WI38 (cell line): ENCODE results near the gene XXYLT1.

ENCODE experiments used
- H3K4me3 ChIP-seq: 2 replicates; pipeline ENCODE4 v1.5.1; 2011; ENCODE audit warnings: low read depth, mild to moderate bottlenecking, control low read depth, low read length
- CTCF ChIP-seq: IDR thresholded peaks from 2 replicates; pipeline ENCODE4 v1.5.1; 2012; ENCODE audit warnings: low read depth, mild to moderate bottlenecking, control low read depth, low read length

XXYLT1 gene

GRCh38 chr3:195036574-195036973, 234.4 kb downstream of the XXYLT1 start:
- no peak overlapping the region for H3K4me3 ChIP-seq
- no peak for TF ChIP-seq CTCF

DNA sequence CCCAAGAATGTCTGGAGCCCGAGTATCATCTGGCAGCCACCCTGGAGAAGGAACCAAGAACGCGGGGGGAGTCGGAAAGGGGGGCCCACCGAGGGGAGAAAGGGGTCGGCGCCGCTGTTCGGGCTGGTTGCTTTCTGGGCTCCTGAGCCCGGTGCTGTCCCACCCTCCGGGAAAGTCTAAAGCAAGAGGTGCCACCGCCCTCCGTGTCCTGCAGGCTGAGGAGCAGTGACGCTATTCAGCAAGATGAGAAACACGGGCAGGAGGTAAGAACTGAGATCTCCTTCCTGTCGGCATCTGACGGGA, 234.8 kb downstream of the XXYLT1 start:
- no peak overlapping the region for H3K4me3 ChIP-seq
- no peak for TF ChIP-seq CTCF

DNA sequence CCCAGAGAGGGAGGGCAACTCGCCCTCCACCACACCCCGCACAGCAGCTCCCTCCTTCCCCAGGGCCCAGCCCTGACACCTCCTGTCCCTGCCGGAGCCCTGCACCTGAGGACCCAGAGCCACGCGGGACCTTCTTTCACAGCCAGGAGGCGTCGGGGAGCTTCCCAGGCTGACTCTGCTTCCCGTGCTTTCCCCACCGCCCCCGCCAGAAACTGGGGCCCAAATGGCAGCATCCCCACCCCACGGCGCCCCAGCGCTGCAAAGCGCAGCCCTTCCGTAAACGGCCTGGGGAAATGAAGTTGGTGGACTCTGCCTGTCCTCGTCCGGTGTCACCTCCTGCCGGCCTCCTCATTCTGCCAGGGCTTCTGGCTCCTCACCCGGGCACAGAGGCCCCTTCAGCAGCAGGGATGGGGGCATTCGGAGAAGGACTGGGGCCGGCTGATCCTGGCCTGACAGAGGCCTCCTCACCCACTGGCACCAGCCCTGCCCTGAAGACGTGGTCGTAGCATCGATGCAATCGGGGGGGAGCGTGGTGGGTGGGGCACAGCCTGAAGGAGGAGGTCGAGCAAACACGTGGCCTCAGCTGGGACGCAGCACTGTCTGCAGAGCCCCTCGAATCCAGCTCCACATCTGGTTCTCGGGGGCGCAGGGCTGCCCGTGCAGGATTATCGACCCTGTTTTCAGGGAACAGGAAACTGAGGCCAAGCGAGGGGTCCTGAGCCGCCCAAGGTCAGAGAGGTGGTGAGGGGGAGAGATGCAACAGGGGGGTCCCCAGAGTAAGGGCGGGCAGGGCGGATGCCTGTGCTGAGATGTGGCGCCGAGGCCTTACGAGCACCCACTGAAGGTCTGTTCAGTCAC, 235.4 kb downstream of the XXYLT1 start:
- TF ChIP-seq CTCF, result no peak
- H3K4me3 ChIP-seq, result no peak overlapping the region

- TF ChIP-seq CTCF, result no peak
- no peak overlapping the region for H3K4me3 ChIP-seq
Measured at GRCh38 chr3:195034541-195034940, 236.4 kb downstream of the XXYLT1 start.

- no peak for TF ChIP-seq CTCF
- no peak overlapping the region for H3K4me3 ChIP-seq
Measured at GRCh38 chr3:195034101-195034500, 236.9 kb downstream of the XXYLT1 start.

- TF ChIP-seq CTCF, result no peak
- H3K4me3 ChIP-seq, result no peak overlapping the region
Measured at GRCh38 chr3:195033531-195034091, 237.3 kb downstream of the XXYLT1 start.

GRCh38 chr3:195032955-195033354, 238.0 kb downstream of the XXYLT1 start:
- no peak overlapping the region for H3K4me3 ChIP-seq

More at GRCh38 chr3:195032955-195033354, 238.0 kb downstream of the XXYLT1 start:
- no peak for TF ChIP-seq CTCF
